Nephron (organoid): ENCODE data around the gene PDE6B.

ENCODE experiments used
- H3K27ac Mint-ChIP-seq, 3 experiments: 2 replicates each; pipeline ENCODE4 v1.8.0; 2020; ENCODE audit warnings: mixed read lengths in 3 of 3, mild to moderate bottlenecking in 2 of 3, moderate library complexity in 1 of 3
- H3K27me3 Mint-ChIP-seq: 2 replicates; pipeline ENCODE4 v1.8.0; 2021; ENCODE audit warnings: low read depth, mild to moderate bottlenecking, moderate library complexity, mixed read lengths
- H3K36me3 Mint-ChIP-seq: 2 replicates; pipeline ENCODE4 v1.8.0; 2020; ENCODE audit warnings: low read depth, mixed read lengths
- H3K4me1 Mint-ChIP-seq: 2 replicates; pipeline ENCODE4 v1.8.0; 2020; ENCODE audit warnings: mixed read lengths
- H3K4me3 Mint-ChIP-seq, 3 experiments: 2 replicates each; pipeline ENCODE4 v1.8.0; 2020; ENCODE audit warnings: mild to moderate bottlenecking in 3 of 3, mixed read lengths in 3 of 3, moderate library complexity in 2 of 3
- H3K9me3 Mint-ChIP-seq: 2 replicates; pipeline ENCODE4 v1.8.0; 2020; ENCODE audit warnings: mixed read lengths
- CTCF ChIP-seq, 3 experiments: fragments of 200-600 bp; sonication (generic); IDR thresholded peaks; one replicate each; pipeline ENCODE4 v1.5.0; 2021; ENCODE audit warnings: antibody characterized with exemption in 3 of 3; ENCODE audit not compliant: unreplicated experiment in 3 of 3

The PDE6B gene

GRCh38 chr4:659851-660250 is 34.5 kb downstream of the PDE6B start:
- Mint-ChIP-seq H3K27me3 (peaks cover 3% of the 10 kb centered on the region), H3K4me3 (peak overlapping the region; percentile 4 to 59 (median 23)), H3K27ac (no peak overlapping the region), H3K4me1 (no peaks in the 10 kb centered on the region), H3K36me3 (peaks cover 12% of the 10 kb centered on the region), H3K9me3 (no peaks in the 10 kb centered on the region)
- no peak for TF ChIP-seq CTCF (IDR thresholded peaks at IDR 0.05; ENCODE audit: unreplicated experiment in 3 of 3)

DNA sequence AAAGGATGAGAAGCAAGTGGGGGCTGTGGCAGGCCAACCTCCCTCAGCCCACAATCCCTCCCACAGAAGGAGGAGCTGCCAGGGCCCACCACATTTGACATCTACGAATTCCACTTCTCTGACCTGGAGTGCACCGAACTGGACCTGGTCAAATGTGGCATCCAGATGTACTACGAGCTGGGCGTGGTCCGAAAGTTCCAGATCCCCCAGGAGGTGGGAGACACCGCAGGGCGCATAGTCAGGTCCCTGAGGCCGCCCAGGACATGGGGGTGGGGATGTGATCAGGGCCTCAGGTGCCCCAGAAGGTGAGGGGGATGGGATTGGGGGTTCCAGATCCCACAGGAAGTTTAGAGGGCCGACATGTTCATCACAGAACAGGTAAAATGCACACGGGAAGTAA is 35.0 kb downstream of the PDE6B start:
- H3K4me3 Mint-ChIP-seq = peak overlapping the region; percentile 21 to 58 (median 38)
- H3K4me1 Mint-ChIP-seq = no peaks in the 10 kb centered on the region
- no peaks in the 10 kb centered on the region for H3K9me3 Mint-ChIP-seq
- peaks cover 12% of the 10 kb centered on the region for H3K36me3 Mint-ChIP-seq
- H3K27me3 Mint-ChIP-seq = peaks cover 3% of the 10 kb centered on the region
- no peak for TF ChIP-seq CTCF (IDR thresholded peaks at IDR 0.05; ENCODE audit: unreplicated experiment in 3 of 3)
- no peak overlapping the region for H3K27ac Mint-ChIP-seq

DNA sequence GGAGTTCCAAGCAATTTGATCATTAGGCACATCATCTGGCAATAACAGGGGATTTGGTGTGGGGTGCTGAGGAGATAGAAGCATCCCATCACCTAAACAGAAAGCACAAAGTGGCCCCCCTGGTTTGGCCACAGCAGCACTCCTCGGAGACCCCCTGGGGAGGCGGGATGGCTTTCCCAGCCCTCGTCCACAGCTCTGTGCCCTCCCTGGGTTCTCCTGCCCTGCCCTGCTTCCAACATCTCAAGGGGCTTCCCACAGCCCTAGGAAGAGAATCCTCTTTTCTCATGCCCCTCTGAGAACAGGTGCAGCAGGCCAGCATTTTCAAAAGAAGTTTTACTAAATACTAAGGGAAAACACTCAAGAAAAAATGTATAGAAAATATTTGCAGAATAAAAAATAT is 35.9 kb downstream of the PDE6B start:
- Mint-ChIP-seq H3K36me3 (peaks cover 12% of the 10 kb centered on the region), H3K9me3 (no peaks in the 10 kb centered on the region), H3K4me1 (no peaks in the 10 kb centered on the region), H3K4me3 (peak overlapping the region; percentile 7 to 58 (median 38)), H3K27me3 (peaks cover 3% of the 10 kb centered on the region), H3K27ac (no peak overlapping the region)
- TF ChIP-seq CTCF (IDR thresholded peaks at IDR 0.05; ENCODE audit: unreplicated experiment in 3 of 3) = no peak

DNA sequence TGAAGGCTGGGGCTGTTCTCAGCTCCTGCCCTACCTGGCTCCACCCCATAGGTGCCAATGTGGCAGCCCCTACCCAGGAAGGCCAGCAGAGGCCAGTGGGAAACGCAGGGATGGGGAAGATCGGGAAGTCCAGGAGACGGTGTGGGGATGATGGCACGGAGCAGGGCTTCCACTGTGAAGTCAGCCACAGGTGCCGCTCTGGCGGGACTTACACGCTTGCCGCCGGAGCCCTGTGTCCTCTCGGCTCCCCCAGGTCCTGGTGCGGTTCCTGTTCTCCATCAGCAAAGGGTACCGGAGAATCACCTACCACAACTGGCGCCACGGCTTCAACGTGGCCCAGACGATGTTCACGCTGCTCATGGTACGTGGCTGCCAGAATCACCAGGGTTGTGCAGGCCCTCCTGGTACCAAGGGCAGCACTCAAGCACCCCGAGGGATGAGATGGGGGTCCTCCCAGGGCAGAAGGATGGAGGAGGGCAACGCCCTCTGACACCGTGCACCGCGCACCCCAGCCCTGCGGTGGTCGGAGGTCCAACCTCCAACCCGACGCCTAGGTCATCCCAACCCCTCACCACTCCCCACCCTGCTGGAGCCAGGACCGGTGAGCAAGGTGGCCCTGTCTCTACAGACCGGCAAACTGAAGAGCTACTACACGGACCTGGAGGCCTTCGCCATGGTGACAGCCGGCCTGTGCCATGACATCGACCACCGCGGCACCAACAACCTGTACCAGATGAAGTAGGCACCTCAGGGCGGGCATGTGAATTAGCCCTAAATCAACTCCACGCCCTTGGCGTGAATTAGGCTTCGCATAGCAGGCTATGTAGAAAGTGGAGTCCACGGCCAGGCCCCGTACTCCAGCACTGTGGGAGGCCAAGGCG is 36.7 kb downstream of the PDE6B start:
- H3K4me3 Mint-ChIP-seq = peak overlapping the region; percentile 27 to 77 (median 34)
- H3K27me3 Mint-ChIP-seq = peaks cover 3% of the 10 kb centered on the region
- peaks cover 12% of the 10 kb centered on the region for H3K36me3 Mint-ChIP-seq
- no peaks in the 10 kb centered on the region for H3K9me3 Mint-ChIP-seq
- H3K27ac Mint-ChIP-seq = no peak overlapping the region
- no peaks in the 10 kb centered on the region for H3K4me1 Mint-ChIP-seq
- no peak for TF ChIP-seq CTCF (IDR thresholded peaks at IDR 0.05; ENCODE audit: unreplicated experiment in 3 of 3)

DNA sequence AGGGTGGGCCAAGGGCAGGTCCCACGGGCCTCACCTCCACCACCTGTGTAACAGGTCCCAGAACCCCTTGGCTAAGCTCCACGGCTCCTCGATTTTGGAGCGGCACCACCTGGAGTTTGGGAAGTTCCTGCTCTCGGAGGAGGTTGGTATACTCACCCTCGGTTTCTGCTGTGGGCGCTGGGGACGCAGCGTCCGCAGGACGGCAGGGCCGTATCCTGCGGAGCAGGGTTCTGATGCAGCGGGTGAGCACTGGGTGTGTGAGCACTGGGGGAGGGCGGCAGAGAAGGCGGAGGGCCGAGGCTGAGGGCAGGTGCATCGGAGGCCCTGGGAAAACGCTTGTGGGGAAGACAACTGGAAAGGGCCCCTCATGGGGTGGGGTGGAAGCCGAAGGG is 37.7 kb downstream of the PDE6B start:
- Mint-ChIP-seq H3K9me3 (no peaks in the 10 kb centered on the region), H3K36me3 (peaks cover 12% of the 10 kb centered on the region)

More for the DNA sequence above, 37.7 kb downstream of the PDE6B start:
- no peak for TF ChIP-seq CTCF (IDR thresholded peaks at IDR 0.05; ENCODE audit: unreplicated experiment in 3 of 3)
- H3K4me3 Mint-ChIP-seq = peak overlapping the region; percentile 74 to 77 (median 77)
- H3K27ac Mint-ChIP-seq = no peak overlapping the region
- peaks cover 3% of the 10 kb centered on the region for H3K27me3 Mint-ChIP-seq
- no peaks in the 10 kb centered on the region for H3K4me1 Mint-ChIP-seq
